ENCODE results near the gene EFCC1. TPM values are rescaled to one million over a fixed set of nuclear protein-coding genes. Genes with fewer than 3 reads are reported as not detected.
A peak's percentile ranks its signal among the peaks of the same experiment; 100 is the strongest.

EFCC1 gene
- total and polyA plus RNA-seq, 2 of the 13 experiments (the other 11 are each of a cell fraction or from before 2014, with no cell fraction given), result not detected

GRCh38 chr3:129033151-129033550 lies 32.0 kb downstream of the EFCC1 start:
- no peak for FAIRE-seq
- TF ChIP-seq LCORL (IDR thresholded peaks at IDR 0.05) (no peak), LCORL (CRISPR knock-in tag; IDR thresholded peaks at IDR 0.05) (no peak), ZNF629 (CRISPR knock-in tag; conservative IDR thresholded peaks at IDR 0.05) (0 out of 2 replicates have a peak, but pooled peaks have one; percentile 30)
- H3K9me3 ChIP-seq (ENCODE audit: low read length), result no peaks in the 10 kb centered on the region
- H3K27me3 ChIP-seq (ENCODE audit: control insufficient read depth in 1 of 2, insufficient read depth in 2 of 2, low read length in 2 of 2), result peaks cover 2 to 16% of the 10 kb centered on the region in 2 experiments; a peak in 2 of 5 replicates
- DNase-seq (ENCODE audit: low spot score), result no peak
- POLR2A ChIA-PET, result no interaction called here
- no peaks in the 10 kb centered on the region for H3K36me3 ChIP-seq (replicated peaks in 1 of 2; ENCODE audit: control insufficient read depth in 1 of 2, insufficient read depth in 2 of 2, low read length in 2 of 2)
- no peaks in the 10 kb centered on the region for H3K79me2 ChIP-seq (ENCODE audit: insufficient read depth, low read length)
- no peak overlapping the region for H3K9ac ChIP-seq (ENCODE audit: insufficient read depth, low read depth, low read length)
- no peak for ATAC-seq
- no peak overlapping the region for H3K27ac ChIP-seq (ENCODE audit: extremely low read length, insufficient read depth, low read length)
- H3K4me1 ChIP-seq (ENCODE audit: insufficient read depth, low read length), result peaks cover 20% of the 10 kb centered on the region
- no peak overlapping the region for H3K4me2 ChIP-seq (ENCODE audit: low read depth, low read length)
- no peak overlapping the region for H2AFZ ChIP-seq (ENCODE audit: low read length)
- intact Hi-C loops (cut with micrococcal nuclease; ENCODE audit: unreplicated experiment) (no loop called here), in situ Hi-C loops (cut with HindIII; ENCODE audit: extremely low pct_ligation_motif_present, low pct_unique_long_range_greater_than_20kb) (no loop called here)
- CTCF ChIA-PET (ENCODE audit: low intra/inter-chr PET ratio, low total read pairs), result no interaction called here
- WGBS (ENCODE audit: low lambda C conversion rate), result 14% methylated on average over 7 of the region's 7 CpGs
- BruUV-seq (replicated peaks), result no TSS peak
- H3K4me3 ChIP-seq (replicated peaks in 1 of 3; ENCODE audit: insufficient read depth in 1 of 3, low read depth in 2 of 3, low read length in 3 of 3), result no peak overlapping the region
- H4K20me1 ChIP-seq (ENCODE audit: insufficient read depth, low read length), result no peaks in the 10 kb centered on the region

GRCh38 chr3:129033633-129034321 lies 32.7 kb downstream of the EFCC1 start:
- BruUV-seq (replicated peaks), result no TSS peak
- Histone ChIP-seq H3K4me2 (ENCODE audit: low read depth, low read length) (no peak overlapping the region), H3K79me2 (ENCODE audit: insufficient read depth, low read length) (no peaks in the 10 kb centered on the region), H3K36me3 (replicated peaks in 1 of 2; ENCODE audit: control insufficient read depth in 1 of 2, insufficient read depth in 2 of 2, low read length in 2 of 2) (no peaks in the 10 kb centered on the region), H3K4me3 (replicated peaks in 1 of 3; ENCODE audit: insufficient read depth in 1 of 3, low read depth in 2 of 3, low read length in 3 of 3) (no peak overlapping the region), H3K9ac (ENCODE audit: insufficient read depth, low read depth, low read length) (no peak overlapping the region), H3K9me3 (ENCODE audit: low read length) (no peaks in the 10 kb centered on the region), H2AFZ (ENCODE audit: low read length) (no peak overlapping the region), H3K27ac (ENCODE audit: extremely low read length, insufficient read depth, low read length) (no peak overlapping the region), H3K4me1 (ENCODE audit: insufficient read depth, low read length) (peaks cover 20% of the 10 kb centered on the region), H3K27me3 (ENCODE audit: control insufficient read depth in 1 of 2, insufficient read depth in 2 of 2, low read length in 2 of 2) (peaks cover 2 to 20% of the 10 kb centered on the region in 2 experiments; a peak in 2 of 5 replicates), H4K20me1 (ENCODE audit: insufficient read depth, low read length) (no peaks in the 10 kb centered on the region)
- TF ChIP-seq YEATS2 (CRISPR knock-in tag; IDR thresholded peaks at IDR 0.05; ENCODE audit: borderline replicate concordance) (no peak), FLYWCH1 (CRISPR knock-in tag; IDR thresholded peaks at IDR 0.05) (no peak), ZMAT3 (CRISPR knock-in tag; conservative IDR thresholded peaks at IDR 0.05) (no peak), ZNF720 (CRISPR knock-in tag; IDR thresholded peaks at IDR 0.05) (no peak), ZNF749 (CRISPR knock-in tag; IDR thresholded peaks at IDR 0.05; ENCODE audit: borderline replicate concordance) (no peak), FOXP1 (IDR thresholded peaks at IDR 0.05) (no peak), FOXP1 (CRISPR knock-in tag; IDR thresholded peaks at IDR 0.05) (no peak), ELK4 (CRISPR knock-in tag; IDR thresholded peaks at IDR 0.05; ENCODE audit: borderline replicate concordance) (no peak), EP300 (IDR thresholded peaks at IDR 0.05; ENCODE audit: low read depth in 2 of 2, low read length in 2 of 2) (no peak), EP300 (CRISPR knock-in tag; IDR thresholded peaks at IDR 0.05; ENCODE audit: borderline replicate concordance) (no peak), PLSCR1 (CRISPR knock-in tag; IDR thresholded peaks at IDR 0.05; ENCODE audit: borderline replicate concordance) (no peak), MAX (IDR thresholded peaks at IDR 0.05) (no peak), HOXA9 (CRISPR knock-in tag; IDR thresholded peaks at IDR 0.05; ENCODE audit: borderline replicate concordance) (no peak)
- 30% methylated on average over 5 of the region's 12 CpGs for WGBS (ENCODE audit: low lambda C conversion rate)
- ATAC-seq (no peak), DNase-seq (ENCODE audit: low spot score) (no peak), FAIRE-seq (no peak)
- intact Hi-C loops (cut with micrococcal nuclease; ENCODE audit: unreplicated experiment), result no loop called here
- ChIA-PET POLR2A (no interaction called here), CTCF (ENCODE audit: low intra/inter-chr PET ratio, low total read pairs) (no interaction called here)
- in situ Hi-C loops (cut with HindIII; ENCODE audit: extremely low pct_ligation_motif_present, low pct_unique_long_range_greater_than_20kb), result no loop called here

Measured in HepG2 (cell line).